ENCODE data around the gene NR3C1.

DNA sequence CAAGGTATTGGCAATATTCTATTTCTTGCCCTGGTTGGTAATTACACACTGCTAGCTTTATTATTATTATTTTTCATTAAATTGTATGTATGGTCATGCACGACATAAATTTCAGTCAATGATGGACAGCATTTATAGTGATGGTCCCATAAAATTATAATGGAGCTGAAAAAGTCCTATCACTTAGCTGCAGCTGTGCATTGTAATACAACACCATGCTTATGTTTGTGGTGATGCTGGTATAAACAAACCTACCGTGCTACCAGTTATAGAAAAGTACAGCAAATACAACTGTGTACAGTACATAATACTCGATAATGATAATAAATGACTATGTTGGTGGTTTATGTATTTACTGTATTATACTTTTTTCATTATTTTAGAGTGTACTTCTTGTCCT lies 65.5 kb downstream of the NR3C1 start:
- TF ChIP-seq EZH2 (optimal IDR thresholded peaks at IDR 0.05; ENCODE audit: low read depth, low read length) (no peak), EZH2phosphoT487 (IDR thresholded peaks at IDR 0.05; ENCODE audit: low read length) (no peak)
- TF ChIP-seq, protein P1, sequence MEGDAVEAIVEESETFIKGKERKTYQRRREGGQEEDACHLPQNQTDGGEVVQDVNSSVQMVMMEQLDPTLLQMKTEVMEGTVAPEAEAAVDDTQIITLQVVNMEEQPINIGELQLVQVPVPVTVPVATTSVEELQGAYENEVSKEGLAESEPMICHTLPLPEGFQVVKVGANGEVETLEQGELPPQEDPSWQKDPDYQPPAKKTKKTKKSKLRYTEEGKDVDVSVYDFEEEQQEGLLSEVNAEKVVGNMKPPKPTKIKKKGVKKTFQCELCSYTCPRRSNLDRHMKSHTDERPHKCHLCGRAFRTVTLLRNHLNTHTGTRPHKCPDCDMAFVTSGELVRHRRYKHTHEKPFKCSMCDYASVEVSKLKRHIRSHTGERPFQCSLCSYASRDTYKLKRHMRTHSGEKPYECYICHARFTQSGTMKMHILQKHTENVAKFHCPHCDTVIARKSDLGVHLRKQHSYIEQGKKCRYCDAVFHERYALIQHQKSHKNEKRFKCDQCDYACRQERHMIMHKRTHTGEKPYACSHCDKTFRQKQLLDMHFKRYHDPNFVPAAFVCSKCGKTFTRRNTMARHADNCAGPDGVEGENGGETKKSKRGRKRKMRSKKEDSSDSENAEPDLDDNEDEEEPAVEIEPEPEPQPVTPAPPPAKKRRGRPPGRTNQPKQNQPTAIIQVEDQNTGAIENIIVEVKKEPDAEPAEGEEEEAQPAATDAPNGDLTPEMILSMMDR (IDR thresholded peaks at IDR 0.05; ENCODE audit: low read length): no peak
